GM12865 (cell line): ENCODE measurements around the gene ABCC8.

Experiments used
- DNase-seq: peaks from one replicate; pipeline ENCODE4 v3.0.0; 2010; ENCODE audit warnings: low read depth
- H3K4me3 ChIP-seq: 2 replicates; pipeline ENCODE4 v1.5.1; 2011; ENCODE audit warnings: mild to moderate bottlenecking, low read depth, low read length, control low read depth
- CTCF ChIP-seq: IDR thresholded peaks from 2 replicates; pipeline ENCODE4 v1.5.1; 2011; ENCODE audit warnings: low read length, control low read depth, low read depth, inconsistent platforms; ENCODE audit not compliant: insufficient read depth; ENCODE audit errors: missing control alignments

ABCC8 gene

DNA sequence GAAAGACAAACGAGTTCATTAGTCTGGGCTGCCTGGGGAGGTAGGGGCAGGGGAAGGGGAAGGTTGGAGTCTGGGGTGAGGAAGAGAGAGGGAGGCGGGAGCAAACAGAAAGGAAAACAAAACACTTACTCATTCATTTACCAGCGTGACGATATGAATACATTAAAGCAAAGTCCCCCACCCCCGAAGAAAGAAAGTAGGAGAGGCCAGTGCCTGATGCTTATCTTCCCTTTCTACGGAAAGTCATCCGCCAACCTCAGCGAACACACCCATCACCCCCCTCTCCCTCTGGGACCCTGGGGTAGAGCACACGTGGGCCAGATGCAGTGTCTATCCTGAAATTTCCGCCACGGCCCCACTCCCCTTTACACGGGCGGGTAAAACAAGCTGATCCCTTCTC is 13.7 kb downstream of the ABCC8 start:
- H3K4me3 ChIP-seq: no peak overlapping the region
- TF ChIP-seq CTCF: no peak
- no peak for DNase-seq

GRCh38 chr11:17460406-17460805 is 16.2 kb downstream of the ABCC8 start:
- no peak overlapping the region for H3K4me3 ChIP-seq
- no peak for DNase-seq
- no peak for TF ChIP-seq CTCF

DNA sequence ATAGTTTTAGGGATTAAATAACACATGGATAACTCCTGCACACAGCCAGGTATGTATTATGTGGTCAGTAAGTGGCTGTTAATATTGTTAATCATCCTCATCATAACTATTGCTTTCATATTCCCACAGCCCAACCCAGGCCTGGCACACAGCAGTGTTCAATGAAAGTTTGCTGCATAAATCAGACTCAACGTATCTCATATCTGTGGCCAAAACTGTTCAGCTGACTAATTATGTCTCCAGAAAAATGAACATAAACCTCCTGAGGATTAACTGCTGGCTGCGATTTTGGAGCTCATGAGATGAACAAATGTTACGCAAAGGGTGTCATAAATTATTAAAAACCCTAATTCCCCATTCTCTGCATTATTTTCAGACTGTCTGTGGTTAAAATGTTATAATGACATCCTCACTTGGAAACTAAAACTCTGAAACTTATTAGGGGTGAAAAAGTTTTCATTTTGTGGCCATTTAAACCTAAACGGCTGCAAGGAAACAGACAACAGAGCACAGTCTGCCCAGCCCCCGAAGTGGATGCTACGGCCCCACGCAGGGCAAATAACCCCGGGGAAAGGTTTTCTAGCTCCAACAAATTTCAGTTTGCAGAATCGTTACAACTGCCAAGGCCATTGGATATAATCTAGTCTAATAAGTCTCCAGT is 17.3 kb downstream of the ABCC8 start:
- no peak for DNase-seq
- TF ChIP-seq CTCF: no peak
- no peak overlapping the region for H3K4me3 ChIP-seq

GRCh38 chr11:17458268-17458667 is 18.4 kb downstream of the ABCC8 start:
- H3K4me3 ChIP-seq: no peak overlapping the region
- no peak for TF ChIP-seq CTCF
- DNase-seq: no peak

DNA sequence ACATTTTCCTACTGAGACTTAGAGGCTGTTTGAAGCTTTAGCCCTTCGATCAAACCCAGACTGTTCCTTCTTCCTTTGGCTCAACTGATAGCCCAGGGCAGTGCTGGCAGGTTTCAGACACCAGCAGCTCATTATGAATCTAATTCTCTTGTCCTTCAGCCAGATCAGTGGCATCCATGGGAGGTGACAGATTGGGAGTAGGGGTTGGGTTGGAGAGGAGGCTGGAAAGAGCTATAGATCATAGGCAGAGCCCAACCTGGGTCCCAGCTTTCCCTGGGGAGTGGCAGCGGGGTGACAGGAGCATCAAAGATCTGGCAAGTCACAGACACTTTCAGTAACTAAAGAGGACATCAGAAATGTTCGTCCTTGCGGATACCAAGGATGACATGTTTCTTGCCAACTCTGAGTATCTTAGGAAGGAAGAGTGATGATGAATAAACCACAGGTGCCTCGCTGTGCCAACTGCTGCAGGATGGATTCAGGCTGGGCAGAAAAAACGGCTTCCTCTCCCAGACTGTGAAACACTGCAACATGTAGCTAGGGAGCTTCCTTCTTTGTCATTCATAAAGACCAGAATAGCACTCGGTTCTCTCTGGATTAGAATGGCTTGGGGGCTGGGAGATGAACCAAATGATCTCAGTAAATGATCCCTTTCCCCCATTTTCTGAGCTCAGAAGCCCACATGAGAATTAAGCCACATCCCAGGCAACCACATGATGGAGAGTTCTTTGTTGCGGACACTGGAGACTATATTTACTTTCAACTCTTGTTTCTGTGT is 19.1 kb downstream of the ABCC8 start:
- no peak for TF ChIP-seq CTCF
- no peak for DNase-seq
- no peak overlapping the region for H3K4me3 ChIP-seq

DNA sequence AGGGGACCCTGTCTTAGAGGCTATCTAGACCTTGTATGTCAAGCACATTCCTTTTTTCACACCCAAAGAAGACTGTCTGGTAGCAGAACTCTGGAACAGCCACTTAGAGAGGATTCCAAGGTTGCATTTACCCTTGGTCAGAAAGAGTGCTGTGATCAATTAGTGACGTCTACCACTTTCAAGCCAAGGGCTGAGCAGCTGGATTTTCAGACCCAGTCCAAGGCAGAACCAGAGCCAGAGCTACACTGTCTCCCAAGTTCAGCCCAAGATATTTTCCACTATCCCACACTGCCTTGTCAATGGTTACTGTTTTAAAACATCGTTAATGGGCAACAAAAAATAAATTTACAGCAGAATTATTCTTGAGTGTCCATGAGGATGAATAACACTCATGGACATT is 24.0 kb downstream of the ABCC8 start:
- TF ChIP-seq CTCF: no peak
- DNase-seq: no peak
- H3K4me3 ChIP-seq: no peak overlapping the region
